HG03060 (cell line): ENCODE results near the gene SLC25A38.
"Not testable (repeated sequence)": the region's sequence is repeated elsewhere in the genome, so short reads cannot be mapped to it uniquely, and the experiment has no call there.

Source experiments
- ATAC-seq: cut with Tn5 transposase; IDR thresholded peaks from one replicate; pipeline ENCODE4 v1.9.1; 2021; ENCODE audit warnings: low read depth, moderate number of reproducible peaks; ENCODE audit not compliant: unreplicated experiment

The SLC25A38 gene, protein sequence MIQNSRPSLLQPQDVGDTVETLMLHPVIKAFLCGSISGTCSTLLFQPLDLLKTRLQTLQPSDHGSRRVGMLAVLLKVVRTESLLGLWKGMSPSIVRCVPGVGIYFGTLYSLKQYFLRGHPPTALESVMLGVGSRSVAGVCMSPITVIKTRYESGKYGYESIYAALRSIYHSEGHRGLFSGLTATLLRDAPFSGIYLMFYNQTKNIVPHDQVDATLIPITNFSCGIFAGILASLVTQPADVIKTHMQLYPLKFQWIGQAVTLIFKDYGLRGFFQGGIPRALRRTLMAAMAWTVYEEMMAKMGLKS

DNA sequence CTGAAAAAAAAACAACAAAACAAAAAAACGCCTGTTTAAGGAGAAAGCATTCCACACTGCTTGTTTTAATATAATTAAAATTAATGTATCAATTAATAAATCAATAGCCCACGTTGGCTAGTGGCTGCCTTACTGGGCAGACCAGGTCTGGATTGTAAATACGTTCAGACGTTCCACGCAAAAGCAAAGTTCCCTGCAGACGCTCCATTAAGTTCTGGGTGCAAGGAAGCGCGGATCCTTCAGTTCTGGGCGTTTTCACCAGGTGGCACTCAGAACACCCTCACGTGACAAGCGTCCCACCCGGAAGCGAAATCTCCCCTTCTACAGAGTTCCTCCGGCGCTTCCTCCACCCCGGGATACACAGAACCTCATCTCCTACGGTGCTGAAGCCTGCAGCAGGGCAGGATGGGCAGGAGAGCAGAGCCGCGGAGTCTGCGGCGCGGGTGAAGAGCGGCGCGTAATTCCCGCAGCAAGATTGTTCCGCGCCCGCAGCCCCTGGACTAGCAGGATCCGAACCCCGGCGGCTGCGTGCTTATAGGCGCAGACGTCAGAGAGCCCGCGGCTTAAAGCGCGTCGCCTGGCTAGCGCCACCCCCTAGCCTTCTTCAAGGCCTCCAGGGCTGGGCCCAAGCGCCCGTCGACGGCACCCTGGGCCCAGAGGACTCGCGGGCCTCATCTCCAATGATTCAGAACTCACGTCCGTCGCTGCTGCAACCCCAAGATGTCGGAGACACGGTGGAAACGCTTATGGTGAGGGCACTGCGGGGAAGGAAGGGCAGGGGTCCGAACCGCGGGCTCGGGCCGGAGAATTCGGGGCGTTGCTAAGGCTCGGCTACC lies at the start of gene SLC25A38:
SLC25A38 (plus strand) TSS at position 326 of the 836 bp plus-strand sequence; CDS start at position 681, 355 bp downstream.
- ATAC-seq: peak; percentile 45

- ATAC-seq: no peak
Measured at GRCh38 chr3:39333607-39334006, 49.6 kb upstream of the SLC25A38 start.

GRCh38 chr3:39334205-39334604 lies 49.0 kb upstream of the SLC25A38 start:
- no peak for ATAC-seq

DNA sequence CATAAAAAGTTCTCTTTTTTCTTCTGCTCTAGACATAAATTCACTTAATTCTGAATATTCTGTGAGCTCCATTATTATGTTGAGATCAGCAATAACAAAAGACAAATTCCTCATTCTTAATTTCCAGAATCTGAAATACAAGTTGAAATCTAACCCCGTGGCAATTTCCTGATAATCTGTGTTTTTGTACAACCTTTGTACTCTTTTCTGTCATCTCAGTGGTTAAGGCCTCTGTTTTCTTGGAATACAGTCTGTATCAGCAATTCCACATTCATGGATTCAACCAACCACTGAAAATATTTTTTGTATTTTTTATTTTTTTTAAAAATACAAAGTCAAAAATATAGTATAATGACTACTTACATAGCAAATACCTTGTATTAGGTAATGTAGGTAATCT lies 45.0 kb upstream of the SLC25A38 start:
- ATAC-seq: no peak

DNA sequence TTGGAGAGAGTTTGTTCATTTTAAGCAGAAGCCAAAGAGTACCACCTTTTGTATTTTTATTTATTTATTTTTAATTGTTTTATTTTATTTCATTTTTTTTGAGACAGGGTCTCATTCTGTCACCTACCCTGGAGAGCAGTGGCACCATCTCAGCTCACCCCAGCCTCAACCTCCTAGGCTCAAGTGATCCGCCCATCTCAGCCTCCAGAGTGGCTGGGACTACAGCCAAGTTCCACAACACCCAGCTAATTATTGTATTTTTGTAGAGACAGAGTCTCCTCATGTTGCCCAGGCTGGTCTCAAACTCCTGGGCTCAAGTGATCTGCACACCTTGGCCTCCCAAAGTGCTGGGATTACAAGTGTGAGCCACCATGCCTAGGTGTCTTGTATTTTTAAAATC lies 44.1 kb upstream of the SLC25A38 start:
- ATAC-seq: no peak

GRCh38 chr3:39343076-39343717 lies 40.0 kb upstream of the SLC25A38 start:
- no peak for ATAC-seq

DNA sequence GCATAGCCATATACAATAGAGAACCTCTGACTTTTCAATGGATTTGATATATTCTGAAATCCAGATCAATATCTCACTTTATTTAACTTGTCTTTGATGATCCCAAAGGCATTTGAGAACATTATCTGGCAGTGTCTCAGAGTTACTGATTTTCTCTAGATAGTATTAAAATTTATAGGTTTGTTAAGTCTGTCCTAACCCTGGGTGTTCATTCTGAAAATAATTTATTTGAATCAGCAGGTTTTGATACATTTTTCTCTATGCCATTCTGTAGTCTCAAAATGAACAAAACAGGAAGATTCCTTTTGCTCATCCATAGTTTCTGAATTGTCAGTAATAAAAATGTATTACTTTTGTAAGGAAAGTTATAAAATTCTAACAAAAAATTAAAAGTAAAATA lies 39.4 kb upstream of the SLC25A38 start:
- no peak for ATAC-seq

- ATAC-seq: no peak
Measured at GRCh38 chr3:39344746-39345344, 38.3 kb upstream of the SLC25A38 start.

GRCh38 chr3:39346785-39347585 lies 36.2 kb upstream of the SLC25A38 start:
- no peak for ATAC-seq

DNA sequence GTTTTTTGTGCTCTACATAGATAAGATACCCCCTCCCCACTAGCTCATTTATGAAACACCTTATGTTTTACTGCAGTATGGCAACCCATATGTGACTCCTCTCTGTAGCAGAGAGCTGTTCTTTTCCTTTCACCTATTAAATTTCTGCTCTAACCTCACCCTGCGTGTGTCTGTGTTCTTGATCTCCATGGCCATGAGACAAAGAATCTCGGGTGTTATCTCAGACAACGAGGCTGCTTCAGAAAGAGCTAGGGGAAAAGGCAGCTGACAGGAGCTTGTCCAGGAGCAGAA lies 35.6 kb upstream of the SLC25A38 start:
- ATAC-seq: no peak

DNA sequence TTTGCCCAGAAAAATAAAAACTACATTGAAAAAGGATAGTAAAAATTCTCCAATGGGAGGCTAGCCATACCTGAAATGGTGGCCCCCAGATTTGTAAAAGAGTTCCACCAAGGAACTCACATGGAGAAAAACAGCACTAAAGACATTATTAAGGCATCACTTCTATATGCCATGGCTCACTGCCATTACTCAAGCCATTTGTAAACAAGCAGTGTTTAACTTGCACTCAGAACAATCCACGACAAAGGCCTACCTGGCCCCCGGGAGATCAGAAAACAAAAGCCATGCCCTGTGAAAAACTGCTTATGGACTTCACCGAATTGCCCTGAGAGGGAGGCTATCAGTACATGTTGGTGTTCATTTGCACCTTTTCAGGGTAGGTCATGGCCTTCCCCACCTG lies 34.1 kb upstream of the SLC25A38 start:
- no peak for ATAC-seq

GRCh38 chr3:39350714-39351113 lies 32.5 kb upstream of the SLC25A38 start:
- no peak for ATAC-seq

GRCh38 chr3:39351134-39351533 lies 32.0 kb upstream of the SLC25A38 start:
- not testable (repeated sequence) for ATAC-seq

GRCh38 chr3:39353168-39353927 lies 29.8 kb upstream of the SLC25A38 start:
- not testable (repeated sequence) for ATAC-seq

DNA sequence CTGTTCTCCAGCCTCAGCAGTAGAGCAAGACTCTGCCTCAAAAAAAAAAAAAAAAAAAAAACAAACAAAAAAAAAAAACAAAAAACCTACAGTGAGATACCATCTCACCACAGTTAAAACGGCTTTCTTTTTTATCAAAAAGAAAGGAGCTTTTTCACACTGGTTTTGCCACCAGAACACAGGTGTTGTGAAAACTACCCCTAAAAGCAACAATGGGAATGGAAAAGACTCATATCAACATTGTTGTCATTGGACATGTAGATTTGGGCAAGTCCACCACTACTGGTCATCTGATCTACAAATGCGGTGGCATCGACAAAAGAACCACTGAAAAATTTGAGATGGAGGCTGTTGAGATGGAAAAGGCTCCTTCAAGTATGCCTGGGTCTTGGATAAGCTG lies 24.8 kb upstream of the SLC25A38 start:
- ATAC-seq: no peak

DNA sequence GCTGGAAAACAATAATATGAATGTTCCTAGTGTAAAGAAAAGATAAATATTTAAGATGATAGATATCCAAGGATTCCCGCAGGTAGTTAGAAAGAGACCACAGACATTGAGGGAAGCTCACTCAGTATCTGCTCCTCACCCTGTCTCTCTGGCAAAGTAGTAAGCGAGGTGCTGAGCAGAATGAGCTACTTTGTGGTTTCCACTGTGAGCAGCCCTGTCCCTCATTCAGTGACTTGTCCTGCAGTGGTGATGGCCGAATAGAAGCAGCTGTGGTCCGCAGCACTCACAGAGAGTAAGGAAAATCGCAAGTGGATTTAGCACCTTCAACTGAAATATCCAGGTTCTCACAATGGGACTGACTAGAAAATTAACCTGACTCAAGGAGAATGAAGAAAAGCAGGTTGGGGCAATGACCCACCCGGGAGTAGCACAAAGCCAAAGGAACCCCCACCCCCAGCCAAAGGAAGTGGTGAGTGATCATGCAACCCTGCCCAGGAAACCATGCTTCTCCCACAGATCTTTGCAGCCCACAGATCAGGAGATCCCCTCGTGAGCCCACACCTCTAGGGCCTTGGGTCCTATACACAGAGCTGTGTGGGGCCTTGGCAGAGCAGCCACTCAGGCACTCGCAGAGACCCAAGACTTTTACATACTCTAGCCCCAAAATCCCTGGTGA lies 21.8 kb upstream of the SLC25A38 start:
- no peak for ATAC-seq

- ATAC-seq: no peak
Measured at GRCh38 chr3:39362192-39362591, 21.0 kb upstream of the SLC25A38 start.

GRCh38 chr3:39362812-39363211 lies 20.4 kb upstream of the SLC25A38 start:
- ATAC-seq: no peak

GRCh38 chr3:39370450-39370849 lies 12.7 kb upstream of the SLC25A38 start:
- ATAC-seq: not testable (repeated sequence)
